Kidney capillary endothelial cell (primary cell): Measurements from ENCODE around the gene HLX.

Experiments used
- DNase-seq: peaks from one replicate; pipeline ENCODE4 v3.0.0-alpha.2; 2018; ENCODE audit warnings: low spot score

HLX gene

GRCh38 chr1:220896092-220896491, 16.8 kb downstream of the HLX start:
- DNase-seq, result no peak

GRCh38 chr1:220900842-220901241, 21.6 kb downstream of the HLX start:
- DNase-seq, result no peak

GRCh38 chr1:220901881-220902280, 22.6 kb downstream of the HLX start:
- no peak for DNase-seq

GRCh38 chr1:220902916-220903315, 23.7 kb downstream of the HLX start:
- no peak for DNase-seq

- DNase-seq, result no peak
Observed at GRCh38 chr1:220904876-220905275, 25.6 kb downstream of the HLX start.

- DNase-seq, result no peak
Observed at GRCh38 chr1:220905650-220906560, 26.7 kb downstream of the HLX start.

- no peak for DNase-seq
Observed at GRCh38 chr1:220906561-220907334, 27.5 kb downstream of the HLX start.

GRCh38 chr1:220908757-220909156, 29.5 kb downstream of the HLX start:
- peak; percentile 27 for DNase-seq

- no peak for DNase-seq
Observed at GRCh38 chr1:220910021-220910420, 30.8 kb downstream of the HLX start.

GRCh38 chr1:220914283-220915116, 35.3 kb downstream of the HLX start:
- DNase-seq, result no peak

GRCh38 chr1:220915117-220915440, 35.8 kb downstream of the HLX start:
- no peak for DNase-seq

GRCh38 chr1:220915954-220916353, 36.7 kb downstream of the HLX start:
- no peak for DNase-seq

- no peak for DNase-seq
Observed at GRCh38 chr1:220917101-220917500, 37.9 kb downstream of the HLX start.

- DNase-seq, result no peak
Observed at GRCh38 chr1:220917535-220918209, 38.4 kb downstream of the HLX start.

- DNase-seq, result no peak
Observed at GRCh38 chr1:220918285-220918951, 39.2 kb downstream of the HLX start.

GRCh38 chr1:220920967-220921366, 41.7 kb downstream of the HLX start:
- DNase-seq, result no peak

- DNase-seq, result no peak
Observed at GRCh38 chr1:220921498-220921897, 42.3 kb downstream of the HLX start.

- DNase-seq, result peak; percentile 43
Observed at GRCh38 chr1:220921971-220922635, 42.9 kb downstream of the HLX start.

GRCh38 chr1:220922951-220923350, 43.7 kb downstream of the HLX start:
- no peak for DNase-seq

- DNase-seq, result no peak
Observed at GRCh38 chr1:220924331-220924970, 45.2 kb downstream of the HLX start.
